Measurements from ENCODE around the gene NCAM1.

Gene NCAM1

DNA sequence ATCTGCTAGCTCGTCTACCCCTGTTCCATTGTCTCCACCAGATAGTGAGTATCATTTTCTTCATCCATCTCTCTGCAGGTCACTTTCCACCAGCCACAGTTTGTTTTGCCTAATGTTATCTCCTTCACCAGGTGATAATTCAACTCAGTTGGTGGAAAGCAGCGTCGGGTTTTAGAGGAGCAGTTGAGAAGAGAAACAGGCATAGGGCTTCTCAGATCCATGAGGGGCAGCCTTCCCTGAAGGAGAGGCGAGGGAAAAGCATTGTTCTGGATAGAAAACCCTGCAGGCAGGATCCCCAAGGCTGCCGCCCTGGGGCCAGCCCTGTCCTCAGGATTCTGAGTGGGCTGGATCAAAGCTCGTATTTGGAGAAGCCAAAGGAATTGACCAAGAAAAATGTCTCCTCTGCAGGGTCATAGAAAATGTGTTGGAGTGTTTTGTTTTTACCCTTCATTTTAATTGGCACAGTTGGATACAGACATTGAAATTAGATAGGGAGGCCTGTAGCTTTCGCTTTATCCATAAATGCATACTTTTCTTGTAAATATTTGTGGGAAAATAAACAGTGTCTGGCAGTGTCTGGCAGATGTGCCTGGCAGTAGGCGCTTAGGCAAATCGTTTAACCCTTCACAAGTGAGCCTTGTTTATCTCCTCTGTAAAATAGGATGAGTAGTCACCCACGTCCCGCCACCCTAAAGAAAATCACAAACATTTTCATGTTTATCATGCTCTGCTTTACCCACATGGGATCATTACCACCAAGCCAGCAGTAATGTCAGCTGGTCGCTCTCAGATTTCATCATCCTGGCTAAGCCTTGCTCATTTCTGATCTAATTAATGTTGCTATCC, 279.8 kb downstream of the NCAM1 start:
- H3K4me1 Mint-ChIP-seq = peaks cover 6% of the 10 kb centered on the region
- ATAC-seq (no peak), DNase-seq (ENCODE audit: low spot score in 2 of 2) (no peak)
- no peak overlapping the region for H3K4me3 Mint-ChIP-seq
- no peaks in the 10 kb centered on the region for H3K9me3 Mint-ChIP-seq
- no peaks in the 10 kb centered on the region for H3K36me3 Mint-ChIP-seq
- no peak overlapping the region for H3K27ac Mint-ChIP-seq

DNA sequence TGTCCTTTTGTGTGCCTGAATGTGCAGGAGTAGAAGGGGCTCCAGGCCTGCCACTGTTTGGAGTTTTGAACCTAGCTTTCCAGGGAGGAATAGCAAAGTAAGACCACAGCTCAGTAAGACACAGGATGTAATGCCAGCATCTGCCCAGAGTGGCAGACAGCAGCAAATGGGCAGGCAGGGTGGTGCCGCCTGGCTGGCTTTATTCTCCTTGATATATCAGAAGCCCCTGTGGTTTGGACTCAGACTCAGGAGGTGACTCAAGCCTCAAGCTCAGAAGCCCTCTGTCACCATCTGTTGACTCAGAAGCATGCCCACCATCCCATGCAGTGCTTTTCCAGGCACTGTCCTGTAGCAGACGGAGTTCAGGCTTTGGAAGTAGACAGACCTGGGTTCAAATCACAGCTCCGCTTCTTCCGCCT, 280.4 kb downstream of the NCAM1 start:
- Mint-ChIP-seq H3K4me1 (peaks cover 6% of the 10 kb centered on the region), H3K9me3 (no peaks in the 10 kb centered on the region), H3K36me3 (no peaks in the 10 kb centered on the region), H3K4me3 (no peak overlapping the region), H3K27ac (no peak overlapping the region)
- ATAC-seq (no peak), DNase-seq (ENCODE audit: low spot score in 2 of 2) (no peak)

DNA sequence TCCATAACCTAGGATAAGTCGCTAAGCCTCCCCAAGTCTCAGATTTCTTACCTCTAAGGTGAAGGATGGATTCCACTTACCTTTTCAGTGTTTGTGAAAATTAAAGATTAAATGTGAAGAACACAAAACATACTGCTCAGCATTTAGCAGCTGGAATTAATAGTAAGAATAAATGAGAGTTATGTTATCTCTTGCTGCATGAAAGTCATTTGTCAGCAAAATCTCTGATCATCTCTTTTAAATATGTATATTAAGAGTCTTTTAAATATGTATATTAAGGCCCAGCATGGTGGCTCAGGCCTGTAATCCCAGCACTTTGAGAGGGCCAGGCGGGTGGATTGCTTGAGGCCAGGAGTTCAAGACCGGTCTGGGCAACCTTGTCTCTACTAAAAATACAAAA, 280.8 kb downstream of the NCAM1 start:
- no peak overlapping the region for H3K27ac Mint-ChIP-seq
- H3K9me3 Mint-ChIP-seq = no peaks in the 10 kb centered on the region
- no peaks in the 10 kb centered on the region for H3K36me3 Mint-ChIP-seq
- ATAC-seq (no peak), DNase-seq (ENCODE audit: low spot score in 2 of 2) (no peak)
- peaks cover 6% of the 10 kb centered on the region for H3K4me1 Mint-ChIP-seq
- no peak overlapping the region for H3K4me3 Mint-ChIP-seq

DNA sequence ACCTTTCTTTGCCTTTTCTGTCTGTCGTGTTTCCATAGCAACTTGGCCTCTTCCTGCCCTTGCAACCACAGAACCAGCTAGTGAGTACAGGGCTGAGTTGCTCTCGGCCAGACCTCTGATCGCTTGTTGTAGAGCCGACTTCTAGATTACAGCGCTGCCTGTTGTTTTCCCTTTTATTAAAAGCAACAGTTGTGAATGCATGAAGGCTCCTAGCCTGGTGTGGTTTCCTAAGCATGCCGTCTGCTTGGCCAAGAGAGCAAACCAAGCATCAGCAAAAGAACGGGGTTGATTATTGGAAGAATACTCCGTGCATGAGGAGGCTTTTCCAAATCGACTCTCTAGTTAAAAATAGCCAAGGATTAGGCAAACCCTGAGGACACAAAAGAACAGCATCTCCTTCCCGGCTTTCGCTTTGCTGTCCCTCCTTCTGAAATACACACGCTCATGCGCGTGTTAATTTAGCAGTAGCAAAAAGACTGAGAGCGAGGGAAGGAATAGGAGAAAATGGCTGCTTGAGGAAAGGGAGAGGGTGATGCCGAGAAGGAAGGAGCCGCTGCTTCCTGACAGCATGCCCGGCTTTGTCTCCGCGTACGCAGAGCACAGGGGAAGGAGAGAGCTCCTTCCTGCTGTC, 281.7 kb downstream of the NCAM1 start:
- H3K36me3 Mint-ChIP-seq = no peaks in the 10 kb centered on the region
- no peaks in the 10 kb centered on the region for H3K9me3 Mint-ChIP-seq
- peak overlapping the region; percentile 43 for H3K4me3 Mint-ChIP-seq
- DNase-seq (ENCODE audit: low spot score in 2 of 2) = no peak
- no peak overlapping the region for H3K27ac Mint-ChIP-seq
- H3K4me1 Mint-ChIP-seq = peaks cover 6% of the 10 kb centered on the region
- peak; percentile 86 for ATAC-seq

DNA sequence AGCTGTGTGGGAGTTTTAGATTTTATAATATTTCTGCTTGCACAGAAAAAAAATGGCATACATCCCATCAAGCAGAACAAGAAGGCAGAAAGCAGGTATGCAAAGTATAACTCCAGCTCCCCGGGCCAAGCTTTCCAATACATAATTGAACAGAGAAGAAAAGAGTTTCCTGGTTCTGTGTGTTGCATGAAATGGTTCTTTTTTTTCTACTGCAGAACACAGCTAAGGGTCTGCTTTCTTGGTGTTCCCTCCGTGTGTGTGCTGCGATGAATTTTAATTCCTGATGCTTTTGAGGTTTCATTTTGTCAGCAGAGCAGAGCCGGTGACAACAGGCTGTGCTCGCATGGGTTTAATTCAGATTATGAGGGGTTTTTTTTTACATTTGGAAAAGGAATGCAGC, 282.5 kb downstream of the NCAM1 start:
- Mint-ChIP-seq H3K36me3 (no peaks in the 10 kb centered on the region), H3K4me1 (peaks cover 6% of the 10 kb centered on the region), H3K4me3 (no peak overlapping the region), H3K9me3 (no peaks in the 10 kb centered on the region), H3K27ac (no peak overlapping the region)
- DNase-seq (ENCODE audit: low spot score in 2 of 2) = no peak
- ATAC-seq = no peak

DNA sequence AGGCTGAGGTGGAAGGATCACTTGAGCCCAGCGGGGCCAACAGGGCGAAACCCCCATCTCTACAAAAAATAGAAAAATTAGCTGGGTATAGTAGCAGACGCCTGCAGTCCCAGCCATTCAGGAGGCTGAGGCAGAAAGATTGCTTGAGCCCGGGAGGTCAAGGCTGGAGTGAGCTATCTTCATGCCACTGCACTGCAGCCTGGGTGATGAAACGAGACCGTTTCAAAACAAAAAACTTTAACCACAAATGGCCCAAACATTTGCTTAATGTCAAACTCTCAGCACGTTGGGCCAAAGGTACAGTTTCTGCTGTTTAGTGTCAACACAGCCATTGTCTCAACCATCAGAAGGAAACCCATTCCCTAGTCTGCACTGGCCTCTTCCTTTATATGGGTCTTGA, 284.0 kb downstream of the NCAM1 start:
- Mint-ChIP-seq H3K36me3 (no peaks in the 10 kb centered on the region), H3K9me3 (no peaks in the 10 kb centered on the region), H3K4me1 (peaks cover 6% of the 10 kb centered on the region), H3K4me3 (no peak overlapping the region), H3K27ac (no peak overlapping the region)
- no peak for DNase-seq (ENCODE audit: low spot score in 2 of 2)
- ATAC-seq = no peak

DNA sequence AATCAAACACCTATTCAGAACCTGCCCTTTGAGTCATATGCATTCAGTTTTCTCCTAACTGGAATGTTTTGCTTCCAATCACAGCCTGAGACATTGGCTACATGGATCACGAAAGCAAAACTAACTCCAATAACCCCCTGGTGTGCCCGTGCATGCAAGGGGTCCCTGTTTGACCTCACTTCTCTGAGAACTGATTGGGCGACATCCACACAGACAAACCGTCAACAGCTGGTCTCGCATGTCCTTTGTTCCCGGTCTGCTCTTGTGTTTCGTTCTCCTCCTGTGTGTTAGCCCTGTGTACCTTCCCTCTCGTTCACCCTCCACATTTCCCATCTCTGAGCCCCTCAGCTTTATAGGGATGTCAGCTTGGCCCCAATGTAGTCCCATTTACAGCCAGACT, 286.0 kb downstream of the NCAM1 start:
- no peak overlapping the region for H3K4me3 Mint-ChIP-seq
- no peak overlapping the region for H3K27ac Mint-ChIP-seq
- DNase-seq (ENCODE audit: low spot score in 2 of 2) = no peak
- H3K9me3 Mint-ChIP-seq = no peaks in the 10 kb centered on the region
- H3K36me3 Mint-ChIP-seq = no peaks in the 10 kb centered on the region
- H3K4me1 Mint-ChIP-seq = peaks cover 6% of the 10 kb centered on the region
- ATAC-seq = no peak

DNA sequence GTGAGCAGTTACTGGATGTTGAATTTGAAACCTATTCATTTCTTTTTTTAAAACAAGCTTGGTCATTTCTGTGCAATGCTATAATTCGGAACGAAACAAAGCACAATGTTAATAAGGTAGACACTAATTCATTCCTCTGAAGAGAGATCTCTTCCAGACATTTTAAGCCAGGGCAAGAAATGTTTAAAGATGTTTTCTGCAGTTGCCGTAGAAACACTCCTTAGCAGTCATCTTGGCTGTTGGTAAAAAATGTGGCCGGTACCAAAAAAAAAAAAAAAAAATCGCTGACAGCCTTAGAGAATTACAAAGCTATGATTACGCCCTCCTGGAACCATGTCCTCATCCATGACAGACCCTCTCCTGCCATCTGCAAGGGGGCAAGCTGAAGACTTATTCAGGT, 286.7 kb downstream of the NCAM1 start:
- Mint-ChIP-seq H3K4me1 (no peaks in the 10 kb centered on the region), H3K36me3 (no peaks in the 10 kb centered on the region), H3K4me3 (no peak overlapping the region), H3K9me3 (no peaks in the 10 kb centered on the region), H3K27ac (no peak overlapping the region)
- ATAC-seq (no peak), DNase-seq (ENCODE audit: low spot score in 2 of 2) (no peak)

DNA sequence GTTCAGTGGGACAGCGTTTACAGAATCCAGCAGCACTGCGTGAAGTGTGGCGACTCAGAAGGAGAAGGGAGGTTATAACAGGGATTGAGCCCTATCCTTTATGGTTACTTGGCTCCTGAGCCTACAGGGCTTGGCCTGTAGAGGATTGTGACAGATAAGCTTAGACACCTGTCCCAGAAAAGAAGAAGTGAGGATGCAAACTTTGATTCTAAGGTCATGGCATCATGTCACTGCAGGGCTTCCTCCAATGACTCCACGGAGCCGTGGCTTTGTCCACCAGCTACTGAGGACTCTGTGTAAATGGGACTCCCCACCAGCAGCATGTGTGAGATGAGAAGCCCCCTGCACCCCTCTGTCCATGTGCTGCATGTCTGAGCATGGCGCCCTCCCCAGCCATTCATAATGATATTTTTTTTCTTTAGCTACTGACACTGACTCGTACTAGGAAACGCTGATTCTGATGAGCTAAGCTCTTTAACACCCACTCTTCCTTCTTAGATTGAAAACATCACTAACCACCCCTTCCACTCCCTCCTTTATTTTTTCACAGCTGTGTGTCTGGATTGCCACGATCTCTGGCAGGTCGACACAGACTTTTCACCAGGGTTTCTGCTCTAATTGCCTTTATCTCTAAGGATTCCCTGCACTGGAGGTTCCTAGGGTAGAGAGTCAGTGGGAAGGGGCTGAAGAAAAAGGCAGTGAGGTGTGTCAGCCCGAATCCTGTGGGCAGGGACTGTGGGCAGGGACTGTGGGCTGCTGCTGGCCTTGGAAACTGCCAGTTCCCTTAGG, 287.7 kb downstream of the NCAM1 start:
- Mint-ChIP-seq H3K4me1 (no peaks in the 10 kb centered on the region), H3K36me3 (no peaks in the 10 kb centered on the region), H3K27ac (no peak overlapping the region), H3K9me3 (no peaks in the 10 kb centered on the region), H3K4me3 (no peak overlapping the region)
- DNase-seq (ENCODE audit: low spot score in 2 of 2) (no peak), ATAC-seq (peak; percentile 59)

DNA sequence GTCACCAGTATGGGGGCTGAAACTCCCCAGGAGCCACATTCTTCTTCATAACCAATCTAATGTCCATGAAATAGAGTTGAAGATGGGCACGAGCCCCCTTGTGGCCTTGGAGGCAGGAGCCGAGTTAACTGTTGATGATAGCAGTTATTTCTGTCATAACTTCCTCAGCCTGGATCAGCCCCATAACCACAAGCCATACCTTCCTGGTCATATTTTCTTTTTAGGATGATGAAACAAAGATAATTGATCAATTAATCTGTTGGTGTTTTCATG, 288.2 kb downstream of the NCAM1 start:
- H3K4me1 Mint-ChIP-seq = no peaks in the 10 kb centered on the region
- ATAC-seq (peak; percentile 19), DNase-seq (ENCODE audit: low spot score in 2 of 2) (no peak)
- no peak overlapping the region for H3K4me3 Mint-ChIP-seq
- no peak overlapping the region for H3K27ac Mint-ChIP-seq
- no peaks in the 10 kb centered on the region for H3K36me3 Mint-ChIP-seq
- no peaks in the 10 kb centered on the region for H3K9me3 Mint-ChIP-seq

DNA sequence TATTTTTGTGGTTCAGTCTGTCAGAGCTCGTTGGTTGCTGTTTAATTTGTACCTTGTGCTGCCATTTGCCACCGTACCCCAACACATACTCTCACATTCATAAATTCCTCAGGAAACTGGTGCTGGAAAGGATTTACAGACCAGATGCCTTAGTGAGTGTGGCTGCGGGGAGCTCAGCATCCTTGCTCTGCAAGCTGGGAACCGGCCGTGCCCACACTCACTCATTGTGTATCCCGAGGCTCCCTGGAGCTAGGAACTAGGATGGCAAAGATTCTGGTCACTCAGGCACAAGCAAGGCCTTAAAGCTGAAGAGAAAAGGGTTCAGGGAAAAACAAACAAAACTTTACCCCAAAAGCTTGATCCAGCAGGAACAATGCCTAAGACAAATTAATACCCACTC, 288.6 kb downstream of the NCAM1 start:
- no peaks in the 10 kb centered on the region for H3K9me3 Mint-ChIP-seq
- no peak overlapping the region for H3K27ac Mint-ChIP-seq
- no peak overlapping the region for H3K4me3 Mint-ChIP-seq

DNA sequence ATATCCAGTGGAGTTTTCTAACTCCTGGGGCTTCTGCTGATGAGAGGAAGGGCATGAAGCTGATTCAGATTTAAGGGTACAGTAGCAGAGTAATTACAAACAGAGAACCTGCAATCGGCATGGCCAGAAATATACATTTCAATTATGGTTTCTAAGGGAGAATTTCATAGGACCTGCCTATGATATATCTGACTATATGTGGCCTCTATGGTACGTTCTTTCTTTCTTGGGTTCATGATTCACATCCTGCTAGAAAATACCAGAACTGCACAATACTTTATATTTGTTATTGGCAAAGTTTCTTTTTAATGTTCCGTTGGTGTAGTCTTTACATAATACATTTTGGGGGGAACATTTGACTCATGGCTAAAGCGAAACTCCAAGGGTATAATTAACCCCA, 290.1 kb downstream of the NCAM1 start:
- DNase-seq (ENCODE audit: low spot score in 2 of 2) = no peak
- Mint-ChIP-seq H3K4me1 (no peaks in the 10 kb centered on the region), H3K27ac (no peak overlapping the region), H3K9me3 (no peaks in the 10 kb centered on the region), H3K36me3 (no peaks in the 10 kb centered on the region), H3K4me3 (no peak overlapping the region)
- no peak for ATAC-seq

More for the DNA sequence above, 288.6 kb downstream of the NCAM1 start:
- DNase-seq (ENCODE audit: low spot score in 2 of 2) (no peak), ATAC-seq (no peak)
- H3K36me3 Mint-ChIP-seq = no peaks in the 10 kb centered on the region
- H3K4me1 Mint-ChIP-seq = no peaks in the 10 kb centered on the region

DNA sequence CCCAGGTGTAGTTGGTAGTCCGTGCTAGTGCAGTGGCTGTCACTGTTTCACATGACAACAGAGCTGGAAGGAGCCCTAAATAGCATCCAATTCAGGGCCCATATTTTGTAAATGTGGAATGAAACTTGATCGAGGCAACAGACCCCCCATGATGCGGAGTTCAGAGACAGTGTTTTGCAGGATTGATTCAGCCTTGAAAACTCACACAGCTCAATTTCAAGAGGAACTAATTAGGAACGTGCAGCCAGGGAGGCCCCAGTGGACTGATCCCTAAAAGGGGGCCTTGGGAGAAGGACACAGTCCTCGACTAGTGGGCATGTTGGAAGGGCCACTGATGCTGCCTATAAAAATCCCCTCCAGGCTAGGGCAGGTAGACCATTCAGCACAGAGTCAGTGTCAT, 292.2 kb downstream of the NCAM1 start:
- no peak for DNase-seq (ENCODE audit: low spot score in 2 of 2)
- H3K4me3 Mint-ChIP-seq = no peak overlapping the region
- no peaks in the 10 kb centered on the region for H3K4me1 Mint-ChIP-seq
- no peaks in the 10 kb centered on the region for H3K36me3 Mint-ChIP-seq
- H3K27ac Mint-ChIP-seq = no peak overlapping the region
- ATAC-seq = no peak
- no peaks in the 10 kb centered on the region for H3K9me3 Mint-ChIP-seq

DNA sequence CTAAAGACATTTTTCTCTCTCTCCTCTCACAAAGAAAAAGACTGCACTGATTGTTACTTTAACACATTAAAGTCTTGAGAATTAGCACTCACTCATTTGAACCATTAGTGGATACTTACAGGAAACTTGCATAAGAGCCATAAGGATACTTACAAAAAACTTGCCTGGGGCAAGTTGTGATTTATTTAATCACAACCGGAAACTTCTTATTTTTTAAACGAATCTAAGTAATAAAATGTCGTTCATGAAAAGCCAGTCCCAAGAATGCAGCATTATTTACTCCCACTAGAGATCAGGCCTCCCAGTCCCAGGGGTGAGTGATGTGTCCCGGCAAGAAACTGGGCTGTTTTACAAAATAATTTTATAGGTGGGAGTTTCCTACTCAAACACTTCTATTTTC, 293.9 kb downstream of the NCAM1 start:
- DNase-seq (ENCODE audit: low spot score in 2 of 2) (no peak), ATAC-seq (no peak)
- no peaks in the 10 kb centered on the region for H3K9me3 Mint-ChIP-seq
- no peak overlapping the region for H3K27ac Mint-ChIP-seq
- H3K4me1 Mint-ChIP-seq = no peaks in the 10 kb centered on the region
- no peaks in the 10 kb centered on the region for H3K36me3 Mint-ChIP-seq
- H3K4me3 Mint-ChIP-seq = no peak overlapping the region

DNA sequence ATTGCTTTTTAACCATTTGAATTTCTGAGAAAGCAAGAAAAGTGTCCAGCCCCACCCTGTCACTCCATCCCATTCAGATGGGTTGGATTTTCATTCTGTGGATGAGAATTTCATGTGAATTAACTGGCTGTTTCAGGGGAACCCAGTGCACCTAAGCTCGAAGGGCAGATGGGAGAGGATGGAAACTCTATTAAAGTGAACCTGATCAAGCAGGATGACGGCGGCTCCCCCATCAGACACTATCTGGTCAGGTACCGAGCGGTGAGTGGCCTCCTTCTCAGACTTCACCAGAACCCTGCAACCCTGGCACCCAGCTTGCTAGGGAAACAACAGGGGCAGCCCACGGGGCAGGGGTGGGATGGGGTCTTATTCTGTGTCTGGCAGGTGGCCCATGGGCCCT, 294.5 kb downstream of the NCAM1 start:
- Mint-ChIP-seq H3K4me3 (no peak overlapping the region), H3K4me1 (no peaks in the 10 kb centered on the region), H3K27ac (no peak overlapping the region), H3K36me3 (no peaks in the 10 kb centered on the region), H3K9me3 (no peaks in the 10 kb centered on the region)
- DNase-seq (ENCODE audit: low spot score in 2 of 2) (no peak), ATAC-seq (no peak)
